ENCODE measurements around the gene PPP1R12B.
"Not testable (repeated sequence)": the region's sequence is repeated elsewhere in the genome, so short reads cannot be mapped to it uniquely, and the experiment has no call there.

PPP1R12B gene

GRCh38 chr1:202508863-202509262 lies 160.4 kb downstream of the PPP1R12B start:
- not testable (repeated sequence) for H3K36me3 ChIP-seq (ENCODE audit: control insufficient read depth in 1 of 2, insufficient read depth in 2 of 2, low read length in 2 of 2); H3K9me3 ChIP-seq (ENCODE audit: control insufficient read depth in 1 of 2, low read length in 2 of 2); H3K4me3 ChIP-seq (ENCODE audit: low read depth in 1 of 2, low read length in 2 of 2); H3K9ac ChIP-seq (ENCODE audit: low read depth in 1 of 2, low read length in 2 of 2); H3K27me3 ChIP-seq (ENCODE audit: control insufficient read depth in 1 of 2, insufficient read depth in 2 of 2, low read length in 2 of 2); H3K27ac ChIP-seq (ENCODE audit: low read depth, low read length); H3K4me1 ChIP-seq (ENCODE audit: control insufficient read depth in 1 of 2, insufficient read depth in 2 of 2, low read length in 2 of 2)

- H3K27ac ChIP-seq (ENCODE audit: low read depth, low read length); H3K27me3 ChIP-seq (ENCODE audit: control insufficient read depth in 1 of 2, insufficient read depth in 2 of 2, low read length in 2 of 2); H3K36me3 ChIP-seq (ENCODE audit: control insufficient read depth in 1 of 2, insufficient read depth in 2 of 2, low read length in 2 of 2); H3K9me3 ChIP-seq (ENCODE audit: control insufficient read depth in 1 of 2, low read length in 2 of 2); H3K4me3 ChIP-seq (ENCODE audit: low read depth in 1 of 2, low read length in 2 of 2); H3K4me1 ChIP-seq (ENCODE audit: control insufficient read depth in 1 of 2, insufficient read depth in 2 of 2, low read length in 2 of 2); H3K9ac ChIP-seq (ENCODE audit: low read depth in 1 of 2, low read length in 2 of 2): not testable (repeated sequence)
Measured at GRCh38 chr1:202513875-202514274, 165.4 kb downstream of the PPP1R12B start.

- Histone ChIP-seq H3K4me3 (ENCODE audit: low read depth in 1 of 2, low read length in 2 of 2) (no peak overlapping the region), H3K9me3 (ENCODE audit: control insufficient read depth in 1 of 2, low read length in 2 of 2) (no peaks in the 10 kb centered on the region), H3K4me1 (ENCODE audit: control insufficient read depth in 1 of 2, insufficient read depth in 2 of 2, low read length in 2 of 2) (peaks cover 0 to 8% of the 10 kb centered on the region in 2 donors), H3K9ac (ENCODE audit: low read depth in 1 of 2, low read length in 2 of 2) (no peak overlapping the region), H3K27ac (ENCODE audit: low read depth, low read length) (no peak overlapping the region), H3K36me3 (ENCODE audit: control insufficient read depth in 1 of 2, insufficient read depth in 2 of 2, low read length in 2 of 2) (no peaks in the 10 kb centered on the region), H3K27me3 (ENCODE audit: control insufficient read depth in 1 of 2, insufficient read depth in 2 of 2, low read length in 2 of 2) (no peaks in the 10 kb centered on the region)
Measured at GRCh38 chr1:202516434-202516877, 168.0 kb downstream of the PPP1R12B start.

- H3K9ac ChIP-seq (ENCODE audit: low read depth in 1 of 2, low read length in 2 of 2); H3K4me3 ChIP-seq (ENCODE audit: low read depth in 1 of 2, low read length in 2 of 2); H3K9me3 ChIP-seq (ENCODE audit: control insufficient read depth in 1 of 2, low read length in 2 of 2); H3K27ac ChIP-seq (ENCODE audit: low read depth, low read length); H3K36me3 ChIP-seq (ENCODE audit: control insufficient read depth in 1 of 2, insufficient read depth in 2 of 2, low read length in 2 of 2); H3K27me3 ChIP-seq (ENCODE audit: control insufficient read depth in 1 of 2, insufficient read depth in 2 of 2, low read length in 2 of 2); H3K4me1 ChIP-seq (ENCODE audit: control insufficient read depth in 1 of 2, insufficient read depth in 2 of 2, low read length in 2 of 2): not testable (repeated sequence)
Measured at GRCh38 chr1:202517146-202517545, 168.6 kb downstream of the PPP1R12B start.

GRCh38 chr1:202518180-202518579 lies 169.7 kb downstream of the PPP1R12B start:
- not testable (repeated sequence) for H3K9me3 ChIP-seq (ENCODE audit: control insufficient read depth in 1 of 2, low read length in 2 of 2); H3K36me3 ChIP-seq (ENCODE audit: control insufficient read depth in 1 of 2, insufficient read depth in 2 of 2, low read length in 2 of 2); H3K4me1 ChIP-seq (ENCODE audit: control insufficient read depth in 1 of 2, insufficient read depth in 2 of 2, low read length in 2 of 2); H3K27me3 ChIP-seq (ENCODE audit: control insufficient read depth in 1 of 2, insufficient read depth in 2 of 2, low read length in 2 of 2); H3K27ac ChIP-seq (ENCODE audit: low read depth, low read length); H3K4me3 ChIP-seq (ENCODE audit: low read depth in 1 of 2, low read length in 2 of 2); H3K9ac ChIP-seq (ENCODE audit: low read depth in 1 of 2, low read length in 2 of 2)

GRCh38 chr1:202518905-202519304 lies 170.4 kb downstream of the PPP1R12B start:
- not testable (repeated sequence) for H3K4me1 ChIP-seq (ENCODE audit: control insufficient read depth in 1 of 2, insufficient read depth in 2 of 2, low read length in 2 of 2); H3K27me3 ChIP-seq (ENCODE audit: control insufficient read depth in 1 of 2, insufficient read depth in 2 of 2, low read length in 2 of 2); H3K36me3 ChIP-seq (ENCODE audit: control insufficient read depth in 1 of 2, insufficient read depth in 2 of 2, low read length in 2 of 2); H3K4me3 ChIP-seq (ENCODE audit: low read depth in 1 of 2, low read length in 2 of 2); H3K27ac ChIP-seq (ENCODE audit: low read depth, low read length); H3K9me3 ChIP-seq (ENCODE audit: control insufficient read depth in 1 of 2, low read length in 2 of 2); H3K9ac ChIP-seq (ENCODE audit: low read depth in 1 of 2, low read length in 2 of 2)

GRCh38 chr1:202520129-202520856 lies 171.8 kb downstream of the PPP1R12B start:
- H3K9me3 ChIP-seq (ENCODE audit: control insufficient read depth in 1 of 2, low read length in 2 of 2); H3K4me1 ChIP-seq (ENCODE audit: control insufficient read depth in 1 of 2, insufficient read depth in 2 of 2, low read length in 2 of 2); H3K4me3 ChIP-seq (ENCODE audit: low read depth in 1 of 2, low read length in 2 of 2); H3K36me3 ChIP-seq (ENCODE audit: control insufficient read depth in 1 of 2, insufficient read depth in 2 of 2, low read length in 2 of 2); H3K27me3 ChIP-seq (ENCODE audit: control insufficient read depth in 1 of 2, insufficient read depth in 2 of 2, low read length in 2 of 2); H3K27ac ChIP-seq (ENCODE audit: low read depth, low read length); H3K9ac ChIP-seq (ENCODE audit: low read depth in 1 of 2, low read length in 2 of 2): not testable (repeated sequence)

- H3K4me3 ChIP-seq (ENCODE audit: low read depth in 1 of 2, low read length in 2 of 2); H3K27ac ChIP-seq (ENCODE audit: low read depth, low read length); H3K9ac ChIP-seq (ENCODE audit: low read depth in 1 of 2, low read length in 2 of 2); H3K9me3 ChIP-seq (ENCODE audit: control insufficient read depth in 1 of 2, low read length in 2 of 2); H3K27me3 ChIP-seq (ENCODE audit: control insufficient read depth in 1 of 2, insufficient read depth in 2 of 2, low read length in 2 of 2); H3K36me3 ChIP-seq (ENCODE audit: control insufficient read depth in 1 of 2, insufficient read depth in 2 of 2, low read length in 2 of 2); H3K4me1 ChIP-seq (ENCODE audit: control insufficient read depth in 1 of 2, insufficient read depth in 2 of 2, low read length in 2 of 2): not testable (repeated sequence)
Measured at GRCh38 chr1:202520857-202521216, 172.3 kb downstream of the PPP1R12B start.

- H3K27me3 ChIP-seq (ENCODE audit: control insufficient read depth in 1 of 2, insufficient read depth in 2 of 2, low read length in 2 of 2); H3K9me3 ChIP-seq (ENCODE audit: control insufficient read depth in 1 of 2, low read length in 2 of 2); H3K27ac ChIP-seq (ENCODE audit: low read depth, low read length); H3K4me1 ChIP-seq (ENCODE audit: control insufficient read depth in 1 of 2, insufficient read depth in 2 of 2, low read length in 2 of 2); H3K4me3 ChIP-seq (ENCODE audit: low read depth in 1 of 2, low read length in 2 of 2); H3K9ac ChIP-seq (ENCODE audit: low read depth in 1 of 2, low read length in 2 of 2); H3K36me3 ChIP-seq (ENCODE audit: control insufficient read depth in 1 of 2, insufficient read depth in 2 of 2, low read length in 2 of 2): not testable (repeated sequence)
Measured at GRCh38 chr1:202521484-202521883, 173.0 kb downstream of the PPP1R12B start.

- H3K9ac ChIP-seq (ENCODE audit: low read depth in 1 of 2, low read length in 2 of 2) = no peak overlapping the region
- peaks cover 0 to 8% of the 10 kb centered on the region in 2 donors for H3K4me1 ChIP-seq (ENCODE audit: control insufficient read depth in 1 of 2, insufficient read depth in 2 of 2, low read length in 2 of 2)
- no peaks in the 10 kb centered on the region for H3K27me3 ChIP-seq (ENCODE audit: control insufficient read depth in 1 of 2, insufficient read depth in 2 of 2, low read length in 2 of 2)
- no peak overlapping the region for H3K27ac ChIP-seq (ENCODE audit: low read depth, low read length)
- no peaks in the 10 kb centered on the region for H3K9me3 ChIP-seq (ENCODE audit: control insufficient read depth in 1 of 2, low read length in 2 of 2)
- H3K36me3 ChIP-seq (ENCODE audit: control insufficient read depth in 1 of 2, insufficient read depth in 2 of 2, low read length in 2 of 2) = no peaks in the 10 kb centered on the region
- H3K4me3 ChIP-seq (ENCODE audit: low read depth in 1 of 2, low read length in 2 of 2) = no peak overlapping the region
Measured at GRCh38 chr1:202521886-202522285, 173.4 kb downstream of the PPP1R12B start.

GRCh38 chr1:202526056-202526455 lies 177.6 kb downstream of the PPP1R12B start:
- not testable (repeated sequence) for H3K4me1 ChIP-seq (ENCODE audit: control insufficient read depth in 1 of 2, insufficient read depth in 2 of 2, low read length in 2 of 2); H3K27me3 ChIP-seq (ENCODE audit: control insufficient read depth in 1 of 2, insufficient read depth in 2 of 2, low read length in 2 of 2); H3K9me3 ChIP-seq (ENCODE audit: control insufficient read depth in 1 of 2, low read length in 2 of 2); H3K9ac ChIP-seq (ENCODE audit: low read depth in 1 of 2, low read length in 2 of 2); H3K27ac ChIP-seq (ENCODE audit: low read depth, low read length); H3K36me3 ChIP-seq (ENCODE audit: control insufficient read depth in 1 of 2, insufficient read depth in 2 of 2, low read length in 2 of 2); H3K4me3 ChIP-seq (ENCODE audit: low read depth in 1 of 2, low read length in 2 of 2)

Data from duodenal mucosa (tissue), 2 donors.